ENCODE data around the gene PEX19.

The PEX19 gene

GRCh38 chr1:160239582-160240299, 45.2 kb downstream of the PEX19 start:
- DNase-seq (ENCODE audit: extremely low read depth in 1 of 2, low read depth in 1 of 2) = no peak

- no peak for DNase-seq (ENCODE audit: extremely low read depth in 1 of 2, low read depth in 1 of 2)
Measured at GRCh38 chr1:160238408-160238807, 46.5 kb downstream of the PEX19 start.

DNA sequence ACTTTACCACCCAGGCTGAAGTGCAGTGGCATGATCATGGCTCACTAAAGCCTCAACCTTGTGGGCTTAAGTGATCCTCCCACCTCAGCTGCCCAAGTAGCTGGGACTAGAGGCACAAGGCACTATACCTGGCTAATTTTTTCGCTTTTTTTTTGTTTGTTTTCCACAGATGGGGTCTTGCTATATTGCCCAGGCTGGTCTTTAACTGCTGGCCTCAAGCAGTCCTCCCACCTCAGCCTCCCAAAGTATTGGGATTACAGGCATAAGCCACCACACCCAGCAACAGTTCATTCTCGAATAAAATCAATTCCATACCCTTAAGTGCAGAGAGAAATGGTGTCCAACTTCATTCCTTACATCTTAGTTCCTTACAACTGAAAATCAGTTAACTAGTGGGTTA, 47.4 kb downstream of the PEX19 start:
- no peak for DNase-seq (ENCODE audit: extremely low read depth in 1 of 2, low read depth in 1 of 2)

GRCh38 chr1:160236806-160237205, 48.1 kb downstream of the PEX19 start:
- no peak for DNase-seq (ENCODE audit: extremely low read depth in 1 of 2, low read depth in 1 of 2)

- DNase-seq (ENCODE audit: extremely low read depth in 1 of 2, low read depth in 1 of 2) = no peak
Measured at GRCh38 chr1:160232911-160233310, 52.0 kb downstream of the PEX19 start.

DNA sequence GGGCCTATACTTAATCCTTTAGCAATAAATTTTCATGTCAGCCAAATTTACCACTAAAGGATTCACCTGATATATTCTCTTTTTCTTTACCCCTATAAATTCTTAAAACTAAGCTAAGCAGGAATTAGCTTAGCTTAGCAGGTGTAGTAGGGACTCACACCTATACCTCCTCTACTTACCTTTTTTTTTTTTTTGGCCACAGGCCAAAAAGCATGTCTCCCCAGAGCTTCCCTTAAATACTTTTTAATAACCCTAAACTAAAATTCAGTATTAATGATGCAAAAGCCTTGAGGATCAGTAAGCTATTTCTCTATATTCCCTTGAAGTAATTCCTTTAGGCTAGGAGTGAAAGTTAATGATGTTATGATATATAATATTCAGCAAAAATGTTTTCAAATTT, 56.5 kb downstream of the PEX19 start:
- DNase-seq (ENCODE audit: extremely low read depth in 1 of 2, low read depth in 1 of 2) = no peak

DNA sequence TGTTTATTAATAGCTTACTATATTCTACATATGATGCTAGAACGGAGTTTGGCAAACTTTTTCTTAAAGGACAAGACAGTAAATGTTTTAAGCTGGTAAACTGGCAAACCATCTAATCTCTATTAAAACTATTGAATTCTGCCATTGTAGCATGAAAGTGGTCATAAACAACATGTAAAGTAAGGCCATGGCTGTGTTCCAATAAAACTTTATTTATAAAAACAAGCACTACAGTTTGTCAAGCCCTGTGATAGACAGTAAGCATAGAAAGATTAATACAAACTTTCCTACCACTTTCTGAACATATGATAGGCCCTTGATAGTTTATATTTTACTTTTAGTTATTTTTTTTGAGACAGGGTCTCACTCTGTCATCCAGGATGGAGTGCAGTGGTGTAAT, 57.4 kb downstream of the PEX19 start:
- DNase-seq (ENCODE audit: extremely low read depth in 1 of 2, low read depth in 1 of 2) = no peak

GRCh38 chr1:160227034-160227433, 57.9 kb downstream of the PEX19 start:
- DNase-seq (ENCODE audit: extremely low read depth in 1 of 2, low read depth in 1 of 2) = no peak
